Stromal cell of bone marrow (primary cell): ENCODE results near the gene RBM25.
"Not testable (repeated sequence)": the region's sequence is repeated elsewhere in the genome, so short reads cannot be mapped to it uniquely, and the experiment has no call there.

Source experiments
- DNase-seq: peaks from one replicate; pipeline ENCODE4 v3.0.0-alpha.2; 2012; ENCODE audit warnings: low read depth

RBM25 gene

DNA sequence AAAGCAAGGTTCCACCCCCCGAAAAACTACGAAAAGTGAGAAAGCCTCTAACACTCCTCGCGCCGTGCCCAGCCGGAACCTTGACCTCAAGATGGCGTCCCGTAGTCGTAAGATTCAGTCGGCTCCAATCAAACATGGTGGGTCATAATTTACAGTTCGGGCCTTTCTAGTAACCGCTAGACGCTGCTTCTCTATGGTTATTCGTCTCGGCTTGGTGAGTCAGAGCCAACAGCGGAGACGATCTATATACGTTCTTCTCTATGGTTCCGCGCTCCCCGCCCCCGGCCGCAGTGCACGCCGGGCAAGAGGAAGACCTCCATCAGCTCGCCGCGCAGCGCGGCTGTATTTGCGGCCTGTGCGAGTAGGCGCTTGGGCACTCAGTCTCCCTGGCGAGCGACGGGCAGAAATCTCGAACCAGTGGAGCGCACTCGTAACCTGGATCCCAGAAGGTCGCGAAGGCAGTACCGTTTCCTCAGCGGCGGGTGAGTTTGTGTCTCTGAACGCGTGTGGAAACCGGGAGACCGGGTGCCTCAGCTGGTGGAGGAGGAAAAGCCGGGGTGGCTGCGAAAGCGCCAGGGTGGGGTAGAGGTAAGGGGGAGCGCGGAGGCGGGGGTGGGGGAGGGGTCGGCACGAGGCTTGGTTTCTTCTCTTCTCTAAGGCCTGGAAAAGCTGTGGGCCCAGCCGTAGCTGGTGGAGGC is at the start of gene RBM25:
RBM25 (plus strand) TSS at position 311 of the 698 bp plus-strand sequence. CDS start 13,108 bp downstream, outside the sequence.
- DNase-seq = peak; percentile 99

DNA sequence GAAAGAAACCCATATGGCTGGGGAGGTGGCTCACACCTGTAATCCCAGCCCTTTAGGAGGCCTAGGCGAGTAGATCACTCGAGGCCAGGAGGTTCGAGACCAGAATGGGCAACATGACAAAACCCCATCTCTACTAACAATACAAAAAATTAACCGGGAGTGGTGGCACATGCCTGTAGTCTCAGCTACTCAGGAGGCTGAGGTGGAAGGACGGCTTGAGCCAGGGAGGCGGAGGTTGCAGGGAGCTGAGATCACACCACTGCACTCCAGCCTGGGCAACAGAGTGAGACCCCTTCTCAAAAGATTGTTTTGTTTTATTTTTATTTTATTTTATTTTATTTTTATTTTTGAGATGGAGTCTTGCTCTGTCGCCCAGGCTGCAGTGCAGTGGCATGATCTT is 47.1 kb upstream of the RBM25 start:
- not testable (repeated sequence) for DNase-seq

DNA sequence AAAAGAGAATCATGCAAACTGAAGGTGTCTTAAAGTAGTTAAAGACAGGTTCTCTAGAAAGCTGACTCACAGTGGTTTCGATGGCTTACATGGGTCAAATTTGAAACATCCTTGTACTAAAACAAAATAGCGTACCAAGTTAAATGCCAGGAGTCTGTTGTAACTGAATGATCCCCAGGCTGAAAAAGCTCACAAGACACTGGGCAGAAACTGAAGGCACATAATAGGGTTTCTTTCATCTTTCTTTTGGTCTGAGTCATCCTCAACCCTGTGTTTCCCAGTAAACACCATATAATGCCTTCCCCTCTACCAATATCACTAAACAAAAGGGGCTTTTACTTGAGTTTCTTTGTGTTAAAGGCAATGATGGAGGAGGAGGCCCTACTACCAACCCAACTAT is 44.2 kb upstream of the RBM25 start:
- no peak for DNase-seq

DNA sequence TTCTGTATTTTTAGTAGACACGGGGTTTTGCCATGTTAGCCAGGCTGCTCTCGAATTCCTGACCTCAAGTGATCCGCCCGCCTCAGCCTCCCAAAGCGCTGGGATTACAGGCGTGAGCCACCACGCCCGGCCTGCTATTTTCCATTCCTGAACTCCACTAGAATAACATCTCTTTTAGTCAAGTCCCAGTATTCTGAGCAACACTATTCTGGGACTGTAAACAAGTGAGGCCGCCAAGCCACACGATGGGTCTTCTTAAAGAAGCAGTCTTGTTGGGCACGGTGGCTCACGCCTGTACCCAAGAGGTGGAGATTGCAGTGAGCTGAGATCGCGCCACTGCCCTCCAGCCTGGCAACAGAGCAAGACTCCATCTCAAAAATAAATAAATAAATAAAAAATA is 42.8 kb upstream of the RBM25 start:
- not testable (repeated sequence) for DNase-seq

DNA sequence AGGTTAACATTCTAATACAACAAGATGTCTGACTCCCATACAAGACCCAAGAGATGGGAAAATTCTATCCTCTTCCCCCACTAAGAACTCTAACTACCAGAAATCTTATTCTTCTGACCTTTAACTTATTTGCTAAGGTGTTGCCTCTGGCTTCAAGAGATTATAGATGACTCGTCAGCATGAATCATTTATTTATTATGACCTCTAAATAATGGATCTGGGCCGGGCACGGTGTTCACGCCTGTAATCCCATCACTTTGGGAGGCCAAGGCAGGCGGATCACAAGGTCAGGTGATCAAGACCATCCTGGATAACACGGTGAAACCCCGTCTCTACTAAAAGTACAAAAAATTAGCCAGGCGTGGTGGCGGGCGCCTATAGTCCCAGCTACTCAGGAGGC is 42.3 kb upstream of the RBM25 start:
- not testable (repeated sequence) for DNase-seq

DNA sequence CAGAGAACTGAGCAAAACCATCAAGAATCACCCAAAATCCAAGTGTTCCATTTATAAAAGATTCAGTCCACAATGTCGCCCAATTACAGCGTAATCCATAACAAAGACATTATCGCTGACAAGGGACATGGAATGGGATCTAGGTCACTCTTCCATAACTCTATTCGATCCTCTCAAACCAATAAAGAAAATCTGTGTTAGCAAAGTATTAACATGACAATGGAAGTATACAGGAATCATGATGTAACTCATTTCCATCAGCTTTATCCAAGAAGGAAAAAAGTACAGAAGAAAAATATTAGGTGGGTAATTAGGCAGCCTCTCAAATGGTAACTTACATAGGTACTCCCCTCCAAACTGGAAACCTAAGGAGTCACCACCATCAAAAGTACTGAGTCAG is 36.3 kb upstream of the RBM25 start:
- DNase-seq = no peak

DNA sequence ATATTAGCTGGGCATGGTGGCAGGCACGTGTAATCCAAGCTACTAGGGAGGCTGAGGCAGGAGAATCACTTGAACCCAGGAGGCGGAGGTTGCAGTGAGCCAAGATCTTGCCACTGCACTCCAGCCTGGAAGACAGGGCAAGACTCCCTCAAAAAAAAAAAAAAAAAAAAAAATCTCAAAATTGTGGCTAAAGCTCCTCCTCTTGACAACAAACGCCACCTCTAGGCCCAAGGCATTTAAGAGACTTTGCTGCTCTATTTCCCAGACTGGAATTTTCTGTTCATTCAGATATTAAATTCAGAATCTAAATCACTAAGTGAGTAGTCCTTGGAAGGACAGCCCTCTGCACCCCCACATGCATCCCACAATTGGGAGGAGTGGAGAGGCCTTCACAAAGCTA is 32.8 kb upstream of the RBM25 start:
- DNase-seq = no peak

DNA sequence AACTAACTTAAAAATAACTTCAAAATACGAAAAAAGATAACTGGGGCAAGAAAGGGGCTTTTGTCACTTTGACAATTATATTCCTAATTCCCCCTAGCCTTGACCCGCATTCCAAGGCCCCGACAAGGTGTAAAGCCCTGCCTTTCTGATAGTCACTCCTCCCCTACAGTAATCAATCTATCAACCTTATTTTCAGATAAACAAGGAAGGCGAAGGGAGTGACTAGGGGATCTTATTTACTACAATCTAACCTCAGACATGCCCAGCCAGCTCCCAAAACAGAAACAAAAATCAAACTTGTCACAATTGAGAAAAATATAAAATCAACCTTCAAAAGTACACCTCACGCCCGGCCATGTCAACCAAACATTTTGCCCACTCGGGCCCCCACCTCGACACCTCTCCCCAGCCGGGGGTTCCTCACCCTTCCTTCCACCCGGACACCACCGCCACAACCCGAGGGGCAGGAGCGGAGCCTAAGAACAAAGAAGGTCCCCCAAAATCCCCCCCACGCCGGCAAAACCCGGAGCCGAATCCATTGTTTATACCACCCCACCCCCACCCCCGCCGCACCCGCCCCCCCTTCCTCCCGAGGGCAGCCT is 32.0 kb upstream of the RBM25 start:
- DNase-seq = no peak

DNA sequence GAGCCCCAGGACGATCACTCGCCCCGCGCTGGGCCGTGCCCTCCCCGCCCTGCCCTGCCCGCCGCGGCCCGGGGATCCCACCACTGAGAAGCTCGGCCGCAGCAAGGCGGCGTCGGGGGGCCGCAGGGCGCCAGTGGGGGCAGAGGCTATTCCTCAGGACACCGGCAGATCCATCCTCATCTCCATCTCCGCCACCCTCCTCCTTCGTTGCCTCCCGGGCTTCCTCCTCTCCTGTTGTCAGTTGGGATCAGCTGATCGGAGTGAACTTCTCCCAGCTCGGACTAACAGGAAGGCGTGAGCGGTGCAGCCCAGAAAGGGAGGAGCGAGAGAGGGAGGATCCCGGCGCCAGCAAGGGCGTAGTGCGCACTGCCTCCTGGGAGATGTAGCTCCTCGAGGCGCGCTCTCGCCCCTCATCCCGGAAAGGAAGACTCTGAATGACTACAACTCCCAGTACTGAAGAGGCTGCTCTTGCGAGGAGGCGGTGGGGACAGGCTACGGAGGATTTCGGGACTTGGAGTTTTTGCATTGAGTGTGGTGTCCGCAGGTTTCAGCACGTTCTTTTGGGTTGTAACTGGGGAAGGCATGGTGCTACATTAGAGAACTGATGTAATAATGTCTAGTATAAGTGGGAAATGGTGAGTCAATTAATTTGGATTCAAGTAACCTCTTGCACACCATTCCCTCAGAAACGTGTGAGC is 31.3 kb upstream of the RBM25 start, which contains the start of gene ZFYVE1:
ZFYVE1 (minus strand) TSS at position 262 of the 698 bp plus-strand sequence. CDS start 2,598 bp downstream, outside the sequence.
- peak; percentile 99 for DNase-seq

DNA sequence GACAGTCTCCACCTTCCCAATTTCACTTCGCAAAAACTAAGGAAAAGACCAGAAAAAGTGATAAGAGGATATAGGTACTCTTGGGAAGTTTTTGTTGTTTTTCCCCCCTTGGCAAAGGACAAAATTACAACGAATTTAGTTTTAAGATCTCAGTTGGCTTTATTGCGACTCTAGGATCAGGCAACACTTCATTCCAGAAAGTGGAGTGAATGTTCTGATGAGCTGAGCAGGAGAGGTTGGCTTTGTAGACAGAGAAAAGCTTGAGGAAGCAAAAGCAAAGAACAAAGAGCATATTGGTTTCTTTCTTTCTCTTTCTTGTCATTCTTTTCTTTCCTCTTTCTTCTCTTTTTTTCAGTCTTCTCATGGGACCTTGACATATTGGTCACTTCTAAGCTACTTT is 30.8 kb upstream of the RBM25 start:
- no peak for DNase-seq

DNA sequence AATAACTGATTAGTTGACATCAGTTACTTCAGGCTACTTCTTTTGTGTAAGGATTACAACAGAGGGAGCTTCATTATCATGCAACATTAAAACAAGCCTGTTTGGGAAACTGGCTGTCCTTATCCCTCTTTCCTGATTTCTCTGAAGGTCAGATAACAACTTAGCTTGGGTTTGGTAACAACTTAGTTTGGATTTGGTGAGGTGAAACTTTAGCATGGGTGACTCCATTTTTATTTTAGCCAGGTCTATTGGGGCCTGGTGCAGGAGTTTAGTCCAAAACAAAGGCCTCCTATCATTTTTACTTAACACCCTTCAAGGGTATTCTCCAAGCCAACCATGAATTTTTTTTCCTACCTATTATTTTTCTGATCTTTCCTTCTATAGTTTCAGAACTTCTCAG is 30.4 kb upstream of the RBM25 start:
- DNase-seq = no peak

DNA sequence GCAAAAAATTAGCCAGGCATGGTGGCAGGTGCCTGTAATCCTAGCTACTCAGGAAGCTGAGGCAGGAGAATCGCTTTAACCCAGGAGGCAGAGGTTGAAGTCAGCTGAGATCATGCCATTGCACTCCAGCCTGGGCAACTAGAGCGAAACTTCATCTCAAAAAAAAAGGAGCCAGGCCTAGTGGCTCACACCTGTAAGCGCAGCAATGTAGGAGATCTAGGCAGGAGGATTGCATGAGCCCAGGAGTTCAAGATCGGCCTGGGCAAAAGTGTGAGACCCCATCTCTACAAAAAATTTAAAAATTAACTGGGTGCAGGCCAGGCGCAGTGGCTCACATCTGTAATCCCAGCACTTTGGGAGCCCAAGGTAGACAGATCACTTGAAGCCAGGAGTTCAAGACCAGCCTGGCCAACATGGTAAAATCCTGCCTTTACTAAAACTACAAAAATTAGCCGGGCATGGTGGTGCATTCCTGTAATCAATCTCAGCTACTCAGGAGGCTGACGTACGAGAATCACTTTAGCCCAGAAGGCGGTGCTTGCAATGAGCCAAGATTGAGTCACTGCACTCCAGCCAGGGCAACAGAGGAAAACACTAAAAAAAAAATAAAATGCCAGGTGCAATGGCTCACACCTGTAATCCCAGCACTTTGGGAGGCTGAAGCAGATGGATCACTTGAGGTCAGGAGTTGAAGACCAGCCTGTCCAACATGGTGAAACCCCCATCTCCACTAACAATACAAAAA is 21.5 kb upstream of the RBM25 start:
- DNase-seq = not testable (repeated sequence)

DNA sequence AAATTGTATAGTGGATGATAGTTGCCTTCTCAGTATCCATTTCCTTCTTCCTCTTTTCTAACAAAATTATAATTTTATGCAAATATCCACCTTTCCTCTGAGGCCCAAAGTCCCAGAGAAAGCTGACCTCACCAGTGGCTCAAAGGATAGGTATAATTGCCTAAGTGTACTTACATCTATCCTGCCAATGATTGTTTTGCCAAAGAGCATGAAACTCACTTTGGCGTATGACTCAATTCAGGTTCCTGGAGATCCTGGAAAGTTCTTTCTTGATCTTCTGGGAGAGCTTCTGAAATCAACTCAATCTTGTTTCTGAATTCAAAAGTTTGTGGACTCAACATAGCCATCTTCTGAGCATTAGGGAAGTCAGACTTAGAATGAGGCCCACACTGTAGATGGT is 10.5 kb upstream of the RBM25 start:
- DNase-seq = no peak

DNA sequence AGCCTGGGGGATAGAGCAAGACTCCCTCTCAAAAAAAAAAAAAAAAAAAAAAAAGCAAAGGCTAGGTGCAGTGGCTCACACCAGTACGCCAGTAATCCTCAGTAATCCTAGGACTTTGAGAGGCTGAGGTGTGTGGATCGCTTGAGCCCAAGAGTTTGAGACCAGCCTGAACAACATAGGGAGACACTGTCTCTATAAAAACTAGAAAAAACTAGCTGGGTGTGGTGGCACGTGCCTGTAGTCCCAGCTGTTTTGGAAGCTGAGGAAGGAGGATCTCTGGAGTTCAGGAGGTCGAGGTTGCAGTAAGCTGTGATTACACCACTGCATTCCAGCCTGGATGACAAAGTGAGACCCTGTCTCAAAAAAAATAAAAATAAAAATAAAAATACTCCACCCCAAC is 8.9 kb upstream of the RBM25 start:
- DNase-seq = no peak

DNA sequence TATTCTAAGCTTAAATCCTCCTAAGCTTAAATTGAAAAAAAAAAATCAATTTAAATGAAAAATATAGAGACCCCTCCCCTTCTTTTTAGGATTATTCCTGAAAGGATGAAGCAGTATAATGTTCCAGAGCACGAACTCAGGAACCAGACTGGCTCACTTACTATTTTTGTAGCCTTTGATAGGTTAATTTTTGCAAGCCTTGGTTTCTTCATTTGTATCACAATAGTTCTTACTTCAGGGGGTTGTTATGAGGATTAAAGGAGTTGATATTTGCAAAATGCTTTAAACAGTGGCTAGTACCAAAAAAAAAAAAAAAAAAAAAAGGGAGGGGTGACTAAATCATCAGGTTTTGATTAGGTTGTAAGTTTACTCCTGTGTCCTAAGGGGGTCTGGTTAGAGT is 3.1 kb upstream of the RBM25 start:
- DNase-seq = no peak

DNA sequence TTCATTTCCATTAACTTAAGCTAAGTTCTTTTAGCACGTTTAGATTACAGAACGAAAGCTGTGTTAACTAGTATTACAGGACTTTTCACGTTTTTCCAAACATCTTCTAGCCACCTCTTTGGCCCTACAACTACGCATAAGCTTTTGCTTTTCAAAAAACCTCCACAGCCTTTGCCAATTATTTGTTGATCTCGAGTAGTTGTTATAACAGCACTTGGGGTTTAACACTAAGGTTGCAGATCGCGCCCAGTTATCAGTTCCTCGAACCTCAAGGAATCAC is 450 bp upstream of the RBM25 start:
- no peak for DNase-seq

DNA sequence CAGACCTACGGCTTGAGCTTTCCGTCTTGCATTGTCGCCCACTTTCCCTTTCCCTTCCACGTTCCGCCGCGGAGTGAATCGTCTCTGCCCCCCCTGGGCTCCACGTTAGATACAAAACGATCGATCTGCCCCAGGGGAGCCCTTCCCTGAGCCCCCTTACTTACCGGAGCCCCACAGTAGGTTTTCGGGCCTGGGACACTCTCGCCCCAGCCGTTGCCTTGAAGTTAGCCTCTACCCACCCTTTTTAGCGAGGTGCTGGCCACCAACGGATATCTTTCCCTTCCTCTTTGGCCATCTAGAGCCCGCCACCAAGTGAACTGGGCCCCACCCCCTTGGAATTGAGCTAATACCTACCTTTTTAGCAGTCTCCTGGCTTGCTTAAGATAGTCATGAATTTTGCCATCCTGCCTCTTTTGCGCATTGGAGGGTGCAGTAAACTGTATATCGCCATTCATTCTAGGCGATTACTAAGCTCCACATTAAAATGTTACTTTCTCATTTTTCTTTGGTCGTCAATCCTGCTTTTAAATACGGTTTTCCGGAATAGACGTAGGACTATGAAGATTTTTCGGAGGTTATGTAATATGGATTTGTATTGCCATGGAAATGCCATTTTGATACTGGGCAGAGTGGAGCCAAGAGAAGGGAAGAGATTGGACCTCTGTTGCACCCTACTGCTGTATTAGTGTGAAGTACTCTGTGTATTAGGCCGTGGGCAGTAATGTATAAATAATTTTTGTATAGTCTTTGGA is 764 bp downstream of the RBM25 start:
- peak; percentile 24 for DNase-seq

DNA sequence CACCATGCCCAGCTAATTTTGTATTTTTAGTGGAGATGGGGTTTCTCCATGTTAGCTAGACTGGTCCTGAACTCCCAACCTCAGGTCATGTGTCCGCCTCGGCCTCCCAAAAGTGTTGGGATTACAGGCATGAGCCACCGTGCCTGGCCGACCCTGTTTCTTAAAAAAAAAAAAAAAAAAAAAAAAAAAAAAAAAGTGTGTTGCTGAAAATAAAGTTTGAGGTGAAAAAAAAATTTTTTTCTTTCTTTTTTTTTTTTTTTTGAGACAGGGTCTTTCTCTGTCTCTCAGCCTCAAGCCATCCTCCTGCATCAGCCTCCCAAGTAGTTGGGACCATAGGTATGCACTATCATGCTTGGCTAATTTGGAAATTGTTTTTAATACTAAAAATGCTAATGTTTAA is 11.3 kb downstream of the RBM25 start:
- DNase-seq = no peak

DNA sequence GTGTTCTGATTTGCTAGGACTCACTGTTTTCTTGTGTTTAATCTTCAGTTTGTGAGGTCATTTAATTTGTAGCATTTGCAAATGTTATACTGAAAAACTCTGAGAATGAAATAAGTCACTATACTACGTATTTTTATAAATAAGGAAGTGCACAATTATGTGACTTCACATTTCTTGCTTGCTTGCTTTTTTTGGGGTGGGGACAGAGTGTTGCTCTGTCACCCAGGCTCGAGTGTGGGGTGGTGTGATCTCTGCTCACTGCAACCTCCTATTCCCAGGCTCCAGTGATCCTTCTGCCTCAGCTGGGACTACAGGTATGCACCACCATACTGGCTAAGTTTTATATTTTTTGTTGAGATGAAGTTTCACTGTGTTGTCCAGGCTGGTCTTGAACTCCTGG is 32.7 kb downstream of the RBM25 start:
- DNase-seq = no peak

DNA sequence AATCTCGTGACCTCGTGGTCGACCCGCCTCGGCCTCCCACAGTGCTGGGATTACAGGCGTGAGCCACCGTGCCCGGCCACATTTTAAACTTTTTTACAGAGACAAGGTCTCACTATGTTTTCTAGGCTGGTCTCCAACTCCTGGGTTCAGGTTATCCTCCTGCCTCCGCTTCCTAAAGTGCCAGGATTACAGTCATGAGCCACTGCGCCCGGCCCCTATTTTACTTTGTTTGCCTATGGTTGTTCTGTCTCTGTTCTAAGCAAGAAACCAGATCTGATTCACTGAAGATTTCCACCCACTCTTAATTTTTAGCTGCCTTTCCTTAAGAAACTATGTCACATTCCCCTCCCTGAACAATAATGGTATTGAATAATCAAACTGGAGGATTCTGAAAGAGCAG is 39.1 kb downstream of the RBM25 start:
- no peak for DNase-seq

DNA sequence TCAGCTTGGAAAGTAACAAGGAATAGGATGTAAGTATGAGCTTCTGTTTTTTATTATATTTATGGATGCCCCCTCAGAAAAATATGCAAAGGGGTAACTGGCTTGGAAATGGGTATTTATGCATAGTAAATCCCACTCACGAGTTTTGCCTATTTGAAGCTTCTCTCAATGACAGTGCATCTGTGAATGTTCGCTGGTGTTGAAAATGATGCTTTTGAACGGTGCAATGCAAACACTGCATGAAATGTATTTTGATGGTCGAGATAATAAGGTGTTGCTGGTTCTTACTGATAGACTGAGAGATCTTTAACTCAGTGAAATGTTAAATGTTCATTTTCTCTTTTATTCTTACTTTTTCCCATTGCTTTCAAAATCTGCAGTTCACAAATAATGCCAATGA is 42.0 kb downstream of the RBM25 start:
- no peak for DNase-seq
